DND-41 (cell line): Measurements from ENCODE around the gene ERGIC1.
"Not testable (repeated sequence)": the region's sequence is repeated elsewhere in the genome, so short reads cannot be mapped to it uniquely, and the experiment has no call there.

Experiments used
- ATAC-seq: fragments of 200-7000 bp; cut with Tn5 transposase; 3 replicates; pipeline ENCODE4 v1.9.1; 2021; ENCODE audit warnings: low read depth; ENCODE audit not compliant: insufficient read depth
- DNase-seq: peaks from one replicate; pipeline ENCODE4 v3.0.0-alpha.2; 2020
- H2AFZ ChIP-seq: 2 replicates; pipeline ENCODE4 v1.6.0; 2012; ENCODE audit warnings: low read depth, low read length
- H3K27ac ChIP-seq: 2 replicates; pipeline ENCODE4 v1.5.1; 2012; ENCODE audit warnings: low read length, inconsistent platforms
- H3K27me3 ChIP-seq: fragments of 200-600 bp; sonication (generic); 2 replicates; pipeline ENCODE4 v1.6.0; 2012; ENCODE audit warnings: low read length, mild to moderate bottlenecking, inconsistent platforms; ENCODE audit not compliant: insufficient read depth, poor library complexity
- H3K36me3 ChIP-seq: 2 replicates; pipeline ENCODE4 v1.5.1; 2012; ENCODE audit warnings: low read length, inconsistent platforms; ENCODE audit not compliant: insufficient read depth
- H3K4me1 ChIP-seq: 2 replicates; pipeline ENCODE4 v1.5.1; 2012; ENCODE audit warnings: mild to moderate bottlenecking, low read length; ENCODE audit not compliant: insufficient read depth
- H3K4me2 ChIP-seq: 2 replicates; pipeline ENCODE4 v1.6.0; 2012; ENCODE audit warnings: mild to moderate bottlenecking, moderate library complexity, low read length, inconsistent platforms; ENCODE audit not compliant: insufficient read depth
- H3K4me3 ChIP-seq, 2 experiments: fragments of 200-600 bp in 1 of 2; shearing (Covaris generic) in 1 of 2; 2 replicates each; pipeline ENCODE4 v1.5.1; 2012 to 2016; ENCODE audit warnings: inconsistent platforms in 2 of 2, low read length in 2 of 2, mild to moderate bottlenecking in 2 of 2, low read depth in 1 of 2, moderate library complexity in 1 of 2
- H3K79me2 ChIP-seq: 2 replicates; pipeline ENCODE4 v1.6.0; 2012; ENCODE audit warnings: low read length, inconsistent platforms; ENCODE audit not compliant: insufficient read depth
- H3K9ac ChIP-seq: 2 replicates; pipeline ENCODE4 v1.6.0; 2012; ENCODE audit warnings: low read depth, mild to moderate bottlenecking, inconsistent platforms, low read length, moderate library complexity
- H3K9me3 ChIP-seq: 2 replicates; pipeline ENCODE4 v1.5.1; 2012; ENCODE audit warnings: low read length, moderate library complexity, mild to moderate bottlenecking, inconsistent platforms; ENCODE audit not compliant: insufficient read depth, severe bottlenecking
- H4K20me1 ChIP-seq: 2 replicates; pipeline ENCODE4 v1.6.0; 2012; ENCODE audit warnings: low read length; ENCODE audit not compliant: insufficient read depth
- EZH2 ChIP-seq: IDR thresholded peaks from 3 replicates; pipeline ENCODE4 v1.6.1; 2012; ENCODE audit warnings: borderline replicate concordance, low read depth, mild to moderate bottlenecking, moderate library complexity, low read length, inconsistent platforms; ENCODE audit not compliant: severe bottlenecking
- TF ChIP-seq, protein P1 (sequence below): IDR thresholded peaks from 2 replicates; pipeline ENCODE4 v1.5.1; 2012; ENCODE audit warnings: borderline replicate concordance, low read length, moderate library complexity, mild to moderate bottlenecking; ENCODE audit not compliant: poor library complexity, severe bottlenecking; ENCODE audit errors: extremely low read depth

Gene ERGIC1

GRCh38 chr5:172807766-172808311, 26.2 kb upstream of the ERGIC1 start:
- no peak for TF ChIP-seq EZH2
- TF ChIP-seq, protein P1, sequence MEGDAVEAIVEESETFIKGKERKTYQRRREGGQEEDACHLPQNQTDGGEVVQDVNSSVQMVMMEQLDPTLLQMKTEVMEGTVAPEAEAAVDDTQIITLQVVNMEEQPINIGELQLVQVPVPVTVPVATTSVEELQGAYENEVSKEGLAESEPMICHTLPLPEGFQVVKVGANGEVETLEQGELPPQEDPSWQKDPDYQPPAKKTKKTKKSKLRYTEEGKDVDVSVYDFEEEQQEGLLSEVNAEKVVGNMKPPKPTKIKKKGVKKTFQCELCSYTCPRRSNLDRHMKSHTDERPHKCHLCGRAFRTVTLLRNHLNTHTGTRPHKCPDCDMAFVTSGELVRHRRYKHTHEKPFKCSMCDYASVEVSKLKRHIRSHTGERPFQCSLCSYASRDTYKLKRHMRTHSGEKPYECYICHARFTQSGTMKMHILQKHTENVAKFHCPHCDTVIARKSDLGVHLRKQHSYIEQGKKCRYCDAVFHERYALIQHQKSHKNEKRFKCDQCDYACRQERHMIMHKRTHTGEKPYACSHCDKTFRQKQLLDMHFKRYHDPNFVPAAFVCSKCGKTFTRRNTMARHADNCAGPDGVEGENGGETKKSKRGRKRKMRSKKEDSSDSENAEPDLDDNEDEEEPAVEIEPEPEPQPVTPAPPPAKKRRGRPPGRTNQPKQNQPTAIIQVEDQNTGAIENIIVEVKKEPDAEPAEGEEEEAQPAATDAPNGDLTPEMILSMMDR, result no peak
- no peak for DNase-seq
- H3K36me3 ChIP-seq, result no peaks in the 10 kb centered on the region
- no peaks in the 10 kb centered on the region for H4K20me1 ChIP-seq
- H3K27ac ChIP-seq, result no peak overlapping the region
- no peaks in the 10 kb centered on the region for H3K27me3 ChIP-seq
- no peaks in the 10 kb centered on the region for H3K79me2 ChIP-seq
- ATAC-seq, result no peak
- H3K9ac ChIP-seq, result no peak overlapping the region
- no peak overlapping the region for H3K4me3 ChIP-seq
- H2AFZ ChIP-seq, result no peak overlapping the region
- no peak overlapping the region for H3K4me2 ChIP-seq
- H3K4me1 ChIP-seq, result no peaks in the 10 kb centered on the region
- H3K9me3 ChIP-seq, result no peaks in the 10 kb centered on the region

GRCh38 chr5:172809774-172810173, 24.3 kb upstream of the ERGIC1 start:
- H3K36me3 ChIP-seq, result no peaks in the 10 kb centered on the region
- H3K9me3 ChIP-seq, result no peaks in the 10 kb centered on the region
- no peaks in the 10 kb centered on the region for H3K27me3 ChIP-seq
- no peak for ATAC-seq
- no peaks in the 10 kb centered on the region for H3K4me1 ChIP-seq
- no peak for DNase-seq
- H3K4me2 ChIP-seq, result no peak overlapping the region
- TF ChIP-seq EZH2, result no peak
- TF ChIP-seq, protein P1, result no peak
- no peak overlapping the region for H2AFZ ChIP-seq
- no peak overlapping the region for H3K9ac ChIP-seq
- no peaks in the 10 kb centered on the region for H3K79me2 ChIP-seq
- no peak overlapping the region for H3K4me3 ChIP-seq
- H3K27ac ChIP-seq, result no peak overlapping the region
- H4K20me1 ChIP-seq, result no peaks in the 10 kb centered on the region

GRCh38 chr5:172810996-172811395, 23.1 kb upstream of the ERGIC1 start:
- not testable (repeated sequence) for H3K79me2 ChIP-seq, H4K20me1 ChIP-seq, ATAC-seq, H3K9me3 ChIP-seq, H3K9ac ChIP-seq, H3K36me3 ChIP-seq, H3K4me1 ChIP-seq, H3K4me2 ChIP-seq, H2AFZ ChIP-seq, H3K27ac ChIP-seq, H3K27me3 ChIP-seq, H3K4me3 ChIP-seq, DNase-seq

GRCh38 chr5:172815631-172816030, 18.4 kb upstream of the ERGIC1 start:
- DNase-seq, result no peak

More at GRCh38 chr5:172815631-172816030, 18.4 kb upstream of the ERGIC1 start:
- Histone ChIP-seq H3K9me3 (no peaks in the 10 kb centered on the region), H3K4me3 (no peak overlapping the region), H3K27ac (no peak overlapping the region), H3K4me1 (no peaks in the 10 kb centered on the region), H3K9ac (no peak overlapping the region), H3K36me3 (no peaks in the 10 kb centered on the region), H3K79me2 (no peaks in the 10 kb centered on the region), H3K4me2 (no peak overlapping the region), H4K20me1 (no peaks in the 10 kb centered on the region), H3K27me3 (peaks cover 4% of the 10 kb centered on the region), H2AFZ (no peak overlapping the region)
- TF ChIP-seq EZH2, result no peak
- no peak for ATAC-seq
